Measurements from ENCODE around the gene OR52A1. TPM values are rescaled to one million over a fixed set of nuclear protein-coding genes. Genes with fewer than 3 reads are reported as not detected.

OR52A1 gene
- total RNA-seq, 1 experiment from 2014 or later: 0.42 TPM

DNA sequence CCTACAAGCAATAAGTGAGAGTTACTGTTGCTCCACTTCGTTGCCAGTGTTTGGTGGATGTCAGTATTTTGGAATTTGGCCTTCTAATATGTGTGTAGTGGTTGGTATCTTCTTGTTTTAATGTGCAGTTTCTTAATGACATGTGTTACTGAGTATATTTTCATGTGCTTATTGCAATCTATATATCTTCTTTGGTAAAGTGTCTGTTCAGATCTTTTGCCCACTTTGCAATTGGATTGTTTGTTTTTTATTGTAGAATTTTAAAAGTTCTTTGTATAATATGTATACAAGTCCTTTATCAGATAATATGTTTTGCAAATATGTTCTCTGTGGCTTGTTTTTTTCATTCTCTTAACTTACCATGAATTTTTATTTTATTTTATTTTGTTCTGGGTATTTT is 38.2 kb upstream of the OR52A1 start:
- no peak overlapping the region for H2AK5ac ChIP-seq (ENCODE audit: insufficient read length, low read length)
- Mint-ChIP-seq H3K9me3 (peaks cover 13 to 21% of the 10 kb centered on the region in 2 experiments; a peak in 4 of 5 replicates), H3K27ac (no peak overlapping the region), H3K4me3 (no peak overlapping the region), H3K4me1 (peaks cover 0 to 3% of the 10 kb centered on the region in 2 experiments; a peak in 3 of 4 replicates), H3K36me3 (ENCODE audit: insufficient read depth in 1 of 3, low read depth in 3 of 3) (peaks cover 0 to 7% (median 4%) of the 10 kb centered on the region in 3 experiments; a peak in 4 of 7 replicates), H3K27me3 (ENCODE audit: low read depth) (no peaks in the 10 kb centered on the region; the same call in 1 of the 2 replicates)
- H3K23me2 ChIP-seq (ENCODE audit: insufficient read length, low read depth, low read length, poor library complexity, severe bottlenecking): no peaks in the 10 kb centered on the region
- no peak overlapping the region for H3K27ac ChIP-seq (ENCODE audit: insufficient read length, low read depth, low read length)
- no peak overlapping the region for H3T11ph ChIP-seq (ENCODE audit: low read length)
- H4K20me1 ChIP-seq (ENCODE audit: control insufficient read depth, insufficient read depth, insufficient read length): no peaks in the 10 kb centered on the region
- TF ChIP-seq, protein P1, sequence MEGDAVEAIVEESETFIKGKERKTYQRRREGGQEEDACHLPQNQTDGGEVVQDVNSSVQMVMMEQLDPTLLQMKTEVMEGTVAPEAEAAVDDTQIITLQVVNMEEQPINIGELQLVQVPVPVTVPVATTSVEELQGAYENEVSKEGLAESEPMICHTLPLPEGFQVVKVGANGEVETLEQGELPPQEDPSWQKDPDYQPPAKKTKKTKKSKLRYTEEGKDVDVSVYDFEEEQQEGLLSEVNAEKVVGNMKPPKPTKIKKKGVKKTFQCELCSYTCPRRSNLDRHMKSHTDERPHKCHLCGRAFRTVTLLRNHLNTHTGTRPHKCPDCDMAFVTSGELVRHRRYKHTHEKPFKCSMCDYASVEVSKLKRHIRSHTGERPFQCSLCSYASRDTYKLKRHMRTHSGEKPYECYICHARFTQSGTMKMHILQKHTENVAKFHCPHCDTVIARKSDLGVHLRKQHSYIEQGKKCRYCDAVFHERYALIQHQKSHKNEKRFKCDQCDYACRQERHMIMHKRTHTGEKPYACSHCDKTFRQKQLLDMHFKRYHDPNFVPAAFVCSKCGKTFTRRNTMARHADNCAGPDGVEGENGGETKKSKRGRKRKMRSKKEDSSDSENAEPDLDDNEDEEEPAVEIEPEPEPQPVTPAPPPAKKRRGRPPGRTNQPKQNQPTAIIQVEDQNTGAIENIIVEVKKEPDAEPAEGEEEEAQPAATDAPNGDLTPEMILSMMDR (conservative IDR thresholded peaks at IDR 0.05): no peak
- no peaks in the 10 kb centered on the region for H3K4me1 ChIP-seq (ENCODE audit: insufficient read depth, low read length)
- no peak overlapping the region for H3K56ac ChIP-seq (ENCODE audit: insufficient read length, low read depth, low read length)
- no peak for DNase-seq
- no peak overlapping the region for H3K4ac ChIP-seq (ENCODE audit: low read depth, low read length)
- H4K91ac ChIP-seq (ENCODE audit: insufficient read length, low read depth, low read length): no peak overlapping the region
- H3K4me2 ChIP-seq (ENCODE audit: insufficient read depth, insufficient read length, low read length): no peak overlapping the region
- H3K14ac ChIP-seq (ENCODE audit: insufficient read depth, low read length): no peak overlapping the region
- H2BK120ac ChIP-seq (ENCODE audit: low read depth, low read length, poor library complexity, severe bottlenecking): no peak overlapping the region
- H2BK20ac ChIP-seq (ENCODE audit: low read depth, low read length, poor library complexity, severe bottlenecking): no peak overlapping the region
- H3K9ac ChIP-seq (ENCODE audit: extremely low read depth, insufficient read length, low read length): no peak overlapping the region
- H3K79me2 ChIP-seq (ENCODE audit: insufficient read depth, low read length): no peaks in the 10 kb centered on the region
- H2BK5ac ChIP-seq (ENCODE audit: insufficient read length, low read length): no peak overlapping the region
- no peaks in the 10 kb centered on the region for H3K27me3 ChIP-seq (ENCODE audit: insufficient read depth, low read length)
- H2BK12ac ChIP-seq (ENCODE audit: insufficient read length, low read depth, low read length): no peak overlapping the region
- H3K79me1 ChIP-seq (ENCODE audit: insufficient read depth, low read depth, low read length, poor library complexity, severe bottlenecking): no peaks in the 10 kb centered on the region
- H3K23ac ChIP-seq (ENCODE audit: insufficient read length, low read depth, low read length): no peak overlapping the region
- no peak overlapping the region for H4K8ac ChIP-seq (replicated peaks; ENCODE audit: insufficient read length, low read depth, low read length)
- no peak overlapping the region for H2AFZ ChIP-seq (ENCODE audit: low read length)
- no peaks in the 10 kb centered on the region for H3K9me3 ChIP-seq (ENCODE audit: control insufficient read depth, low read depth, low read length)
- no peak overlapping the region for H3K18ac ChIP-seq (ENCODE audit: insufficient read length, low read depth, low read length)
- H4K5ac ChIP-seq (ENCODE audit: insufficient read length, low read depth, low read length): no peak overlapping the region
- H2BK15ac ChIP-seq (ENCODE audit: low read depth, low read length): no peak overlapping the region
- no CpG with 5 or more reads among the region's 1 CpG for whole genome bisulfite sequencing (ENCODE audit: extremely low coverage, insufficient read length, low lambda C conversion rate)

All from H9 (cell line).